IgD-negative memory B cell (primary cell): ENCODE measurements around the gene ARFGEF2. TPM values are rescaled to one million over a fixed set of nuclear protein-coding genes. Genes with fewer than 3 reads are reported as not detected.

Experiments used
- H3K27ac Mint-ChIP-seq, 3 donors: one replicate each; pipeline ENCODE4 v1.8.0; 2020 to 2022; ENCODE audit warnings: mild to moderate bottlenecking in 3 of 3, mixed read lengths in 3 of 3, moderate library complexity in 1 of 3
- H3K27me3 Mint-ChIP-seq: one replicate; pipeline ENCODE4 v1.8.0; 2021; ENCODE audit warnings: mixed read lengths
- H3K36me3 Mint-ChIP-seq: one replicate; pipeline ENCODE4 v1.8.0; 2020; ENCODE audit warnings: mild to moderate bottlenecking, mixed read lengths
- H3K4me1 Mint-ChIP-seq, 3 donors: one replicate each; pipeline ENCODE4 v1.8.0; 2020 to 2022; ENCODE audit warnings: mixed read lengths in 3 of 3, mild to moderate bottlenecking in 1 of 3
- H3K4me3 Mint-ChIP-seq, 4 donors: one replicate each; pipeline ENCODE4 v1.8.0; 2020 to 2022; ENCODE audit warnings: mild to moderate bottlenecking in 4 of 4, mixed read lengths in 4 of 4, moderate library complexity in 3 of 4
- H3K9me3 Mint-ChIP-seq, 3 donors: one replicate each; pipeline ENCODE4 v1.8.0; 2020 to 2021; ENCODE audit warnings: mixed read lengths in 3 of 3, mild to moderate bottlenecking in 1 of 3
- polyA plus RNA-seq: library from polyadenylated mRNA; unstranded; fragments of 300-500 nt; fragmentation: Illumina TruSeq; gene quantifications from one replicate; pipeline ENCODE4 v1.2.3, GENCODE V29; 2021

Gene ARFGEF2
- polyA plus RNA-seq, 1 donor from 2014 or later = 8.5 TPM

DNA sequence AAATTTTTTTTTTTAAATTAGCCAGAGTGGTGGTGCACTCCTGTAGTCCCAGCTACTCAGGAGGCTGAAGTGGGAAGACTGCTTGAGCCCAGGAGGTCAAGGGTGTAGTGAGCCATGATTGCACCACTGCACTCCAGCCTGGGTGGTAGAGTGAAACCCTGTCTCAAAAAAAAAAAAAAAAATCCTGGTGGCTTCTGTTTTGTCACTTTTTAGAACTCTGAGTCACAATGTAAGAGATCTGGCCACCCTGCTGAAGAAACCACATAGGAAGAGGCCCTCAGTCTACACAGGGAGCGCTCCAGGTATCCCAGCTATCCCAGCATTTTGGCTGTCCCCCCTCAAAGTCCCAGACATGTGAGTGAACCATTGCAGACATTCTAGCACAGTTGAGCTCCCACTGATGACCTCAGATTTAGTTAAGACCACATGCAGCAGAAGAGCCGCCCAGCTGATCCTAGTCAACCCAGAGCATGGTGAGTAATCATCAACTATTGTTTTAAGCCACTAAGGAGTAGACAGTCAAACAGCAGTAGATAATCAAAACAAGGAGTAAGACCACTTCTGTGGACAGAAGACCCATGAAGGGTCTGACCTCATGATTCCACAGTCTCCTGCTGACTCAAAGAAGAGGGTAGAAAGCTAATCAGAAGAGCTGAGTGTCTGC, 12.7 kb upstream of the ARFGEF2 start:
- peaks cover 26 to 34% (median 27%) of the 10 kb centered on the region in 3 donors for H3K4me1 Mint-ChIP-seq
- H3K4me3 Mint-ChIP-seq = peak overlapping the region in 2 of 4 donors; percentile 5 to 60
- no peaks in the 10 kb centered on the region for H3K27me3 Mint-ChIP-seq
- H3K27ac Mint-ChIP-seq = peak overlapping the region in 2 of 3 donors; percentile 52 to 80
- peaks cover 0 to 5% (median 0%) of the 10 kb centered on the region in 3 donors for H3K9me3 Mint-ChIP-seq
- H3K36me3 Mint-ChIP-seq = no peaks in the 10 kb centered on the region

DNA sequence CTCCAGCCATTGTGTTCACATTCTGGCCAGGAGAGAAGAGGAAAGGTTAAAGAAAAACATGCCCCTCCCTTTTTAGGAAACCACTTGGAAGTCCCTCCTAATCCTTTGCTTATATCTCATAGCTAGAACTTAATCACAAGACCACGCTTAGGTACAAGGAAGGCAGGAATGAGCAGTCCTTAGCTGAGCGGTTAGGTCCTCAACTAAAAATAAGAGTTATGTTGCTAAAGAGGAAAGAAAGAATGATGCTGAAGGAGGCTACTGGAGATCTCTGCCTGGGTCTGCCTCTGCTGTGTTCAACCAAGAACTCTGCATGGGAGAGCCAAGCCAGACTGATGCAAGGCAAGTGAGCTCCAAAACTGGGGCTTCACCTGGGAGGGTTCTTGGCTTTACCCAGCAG, 11.6 kb upstream of the ARFGEF2 start:
- H3K36me3 Mint-ChIP-seq = no peaks in the 10 kb centered on the region
- H3K4me1 Mint-ChIP-seq = peaks cover 21 to 33% (median 23%) of the 10 kb centered on the region in 3 donors
- no peaks in the 10 kb centered on the region for H3K27me3 Mint-ChIP-seq
- peaks cover 0 to 5% (median 0%) of the 10 kb centered on the region in 3 donors for H3K9me3 Mint-ChIP-seq
- peak overlapping the region; percentile 3 to 59 (median 47) for H3K27ac Mint-ChIP-seq
- H3K4me3 Mint-ChIP-seq = peak overlapping the region in 1 of 4 donors; percentile 5

DNA sequence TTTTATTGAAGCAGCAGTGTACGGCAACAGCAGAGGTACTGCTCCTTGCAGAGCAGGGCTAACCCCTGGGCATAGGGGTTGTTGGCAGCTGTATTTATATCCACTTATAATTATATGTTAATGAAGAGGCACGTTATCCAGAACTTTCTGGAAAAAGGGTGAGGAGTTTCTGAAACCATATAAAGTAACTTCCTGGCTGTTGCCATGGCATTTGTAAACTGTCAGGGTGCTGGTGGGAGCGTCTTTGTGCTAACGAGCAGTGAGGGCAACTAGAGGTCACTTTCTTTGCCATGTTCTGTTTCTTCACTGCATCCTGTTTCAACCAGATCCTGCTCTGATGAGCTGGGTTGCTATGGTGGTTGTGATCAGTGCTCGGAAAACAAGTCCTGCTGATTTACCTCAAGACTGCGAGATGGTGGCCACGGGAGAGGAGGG, 11.1 kb upstream of the ARFGEF2 start:
- peak overlapping the region; percentile 3 to 97 (median 47) for H3K27ac Mint-ChIP-seq
- H3K36me3 Mint-ChIP-seq = no peaks in the 10 kb centered on the region
- H3K27me3 Mint-ChIP-seq = no peaks in the 10 kb centered on the region
- H3K9me3 Mint-ChIP-seq = peaks cover 0 to 5% (median 0%) of the 10 kb centered on the region in 3 donors
- H3K4me3 Mint-ChIP-seq = no peak overlapping the region
- H3K4me1 Mint-ChIP-seq = peaks cover 16 to 30% (median 21%) of the 10 kb centered on the region in 3 donors

DNA sequence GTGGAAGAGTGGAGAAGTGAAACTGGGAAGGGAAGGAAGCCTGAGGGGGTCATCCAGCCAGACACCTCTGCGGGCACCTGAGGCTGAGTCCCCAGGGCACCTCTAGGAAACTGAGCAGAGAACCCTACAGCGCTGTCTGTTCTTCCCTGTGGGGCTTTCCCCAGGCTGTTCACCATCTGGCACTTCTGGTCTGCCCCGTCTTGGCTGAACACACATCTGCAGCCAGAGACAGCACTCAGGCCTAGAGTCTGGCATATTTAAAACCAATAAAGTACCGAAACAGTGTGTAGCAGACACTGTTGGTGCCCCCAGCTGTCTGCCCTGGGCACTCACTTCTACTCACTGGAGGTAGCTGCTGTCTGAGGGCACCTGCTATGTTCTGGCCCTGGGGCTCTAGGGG, 9.4 kb upstream of the ARFGEF2 start:
- Mint-ChIP-seq H3K9me3 (peaks cover 0 to 5% (median 0%) of the 10 kb centered on the region in 3 donors), H3K4me3 (peak overlapping the region in 3 of 4 donors; percentile 24 to 76 (median 24)), H3K36me3 (no peaks in the 10 kb centered on the region), H3K4me1 (peaks cover 16 to 27% (median 21%) of the 10 kb centered on the region in 3 donors), H3K27me3 (no peaks in the 10 kb centered on the region), H3K27ac (peak overlapping the region; percentile 83 to 97 (median 91))

DNA sequence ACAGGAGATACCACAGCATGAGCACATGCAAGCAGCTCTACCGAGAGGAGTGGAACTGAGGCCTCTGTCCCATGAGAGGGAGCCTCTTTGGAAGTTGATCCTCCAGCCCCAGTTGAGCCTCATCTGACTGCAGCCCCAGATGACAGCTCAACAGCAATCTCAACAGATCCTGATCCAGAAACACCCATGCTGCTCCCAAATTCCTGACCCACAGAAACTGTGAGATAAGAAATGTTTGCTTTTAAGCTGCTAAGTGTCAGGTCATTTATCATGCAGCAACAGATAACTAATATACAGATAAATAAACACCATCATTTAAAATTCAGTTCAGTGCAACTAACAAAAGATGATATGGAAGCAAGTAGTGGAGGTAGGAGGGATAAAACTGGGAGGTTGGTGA, 4.8 kb upstream of the ARFGEF2 start:
- Mint-ChIP-seq H3K36me3 (no peaks in the 10 kb centered on the region), H3K9me3 (no peaks in the 10 kb centered on the region), H3K27ac (peak overlapping the region in 1 of 3 donors; percentile 73), H3K4me3 (peak overlapping the region in 1 of 4 donors; percentile 14), H3K4me1 (peaks cover 10 to 23% (median 16%) of the 10 kb centered on the region in 3 donors), H3K27me3 (no peaks in the 10 kb centered on the region)

DNA sequence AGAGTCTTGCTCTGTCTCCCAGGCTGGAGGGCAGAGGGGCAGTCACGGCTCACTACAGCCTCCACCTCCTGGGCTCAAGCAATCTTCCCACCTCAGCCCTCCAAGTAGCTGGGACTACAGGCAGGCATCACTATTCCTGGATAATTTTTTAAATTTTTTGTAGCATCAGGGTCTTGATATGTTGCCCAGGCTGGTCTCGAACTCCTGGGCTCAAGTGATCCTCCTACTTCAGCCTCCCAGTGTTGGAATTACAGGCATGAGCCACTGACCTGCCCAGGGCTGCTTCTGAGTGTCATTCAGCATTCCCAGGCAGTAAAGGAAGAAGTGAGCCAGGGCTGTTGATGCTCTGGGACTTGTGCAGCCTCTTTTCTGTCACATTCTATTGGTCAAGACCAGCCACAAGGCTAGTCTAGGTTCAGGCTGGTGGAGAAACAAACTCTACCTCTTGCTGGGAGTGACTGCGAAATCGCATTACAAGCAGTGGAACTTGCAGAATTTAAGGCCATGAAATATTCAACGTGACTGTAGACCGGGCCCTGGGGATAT, 2.1 kb upstream of the ARFGEF2 start:
- Mint-ChIP-seq H3K27ac (peak overlapping the region in 1 of 3 donors; percentile 86), H3K27me3 (no peaks in the 10 kb centered on the region), H3K4me1 (peaks cover 12 to 23% (median 21%) of the 10 kb centered on the region in 3 donors), H3K36me3 (no peaks in the 10 kb centered on the region), H3K4me3 (peak overlapping the region in 2 of 4 donors; percentile 12 to 83), H3K9me3 (no peaks in the 10 kb centered on the region)

DNA sequence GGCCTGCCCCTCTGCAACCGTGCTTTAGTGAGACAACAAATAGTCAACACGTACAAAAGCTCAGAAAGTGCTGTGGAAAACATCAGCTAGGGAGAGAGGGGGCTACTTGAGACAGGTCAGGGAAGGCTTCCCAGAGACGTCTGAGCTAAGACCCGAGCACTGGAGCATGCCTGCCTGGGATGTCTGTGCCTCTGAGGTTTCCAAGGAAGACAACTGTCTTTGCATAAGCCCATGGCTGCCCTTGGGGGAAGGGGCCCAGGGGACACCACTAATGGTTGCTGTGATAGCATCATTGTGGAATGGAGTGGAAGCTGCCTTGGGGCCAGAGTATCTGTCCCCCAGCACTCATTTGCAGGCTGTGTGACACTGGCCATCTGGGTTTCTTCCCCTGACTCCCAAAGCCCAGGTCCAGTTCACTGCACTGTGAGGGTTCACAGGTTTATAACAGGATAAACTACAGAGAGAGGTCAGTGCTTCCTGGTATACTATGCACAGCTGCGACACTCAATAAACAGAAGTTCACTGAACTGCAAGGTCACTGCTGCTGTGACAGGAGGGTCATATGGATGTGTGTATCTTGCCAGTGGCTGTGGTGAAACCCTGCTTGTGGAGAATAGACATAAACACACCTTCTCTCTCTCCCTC, 1.5 kb upstream of the ARFGEF2 start:
- Mint-ChIP-seq H3K9me3 (no peaks in the 10 kb centered on the region), H3K4me3 (peak overlapping the region; percentile 83 to 96 (median 92)), H3K27me3 (no peaks in the 10 kb centered on the region), H3K36me3 (no peaks in the 10 kb centered on the region), H3K27ac (peak overlapping the region; percentile 86 to 97 (median 96)), H3K4me1 (peaks cover 18 to 26% (median 26%) of the 10 kb centered on the region in 3 donors)

DNA sequence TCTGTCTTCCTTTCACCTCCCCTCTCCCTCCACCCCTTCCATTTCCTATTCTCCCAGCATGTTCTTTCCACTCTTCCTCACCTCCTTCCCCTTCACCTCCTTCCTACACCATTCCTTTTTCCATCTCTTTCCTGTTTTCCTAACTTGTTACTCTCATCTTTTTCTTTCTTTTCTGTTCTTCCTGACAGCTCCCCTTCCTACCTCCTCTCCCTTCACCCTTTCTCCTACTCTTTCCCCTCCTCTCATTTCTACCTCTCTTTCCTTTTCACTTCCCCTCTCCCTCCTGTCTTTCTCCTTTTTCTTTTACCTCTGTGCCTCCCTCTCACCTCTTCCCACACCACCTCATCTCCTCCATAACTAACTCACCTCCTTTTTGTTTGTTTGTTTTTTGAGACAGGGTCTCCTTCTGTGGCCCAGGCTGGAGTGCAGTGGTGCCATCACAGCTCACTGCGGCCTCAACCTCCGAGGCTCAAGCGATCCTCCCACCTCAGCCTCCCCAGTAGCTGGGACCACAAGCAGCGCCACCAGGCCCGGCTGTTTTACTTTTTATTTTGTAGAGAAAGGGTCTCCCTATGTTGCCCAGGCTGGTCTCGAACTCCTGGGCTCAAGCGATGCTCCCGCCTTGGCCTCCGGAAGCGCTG, 864 bp upstream of the ARFGEF2 start:
- Mint-ChIP-seq H3K4me3 (peak overlapping the region; percentile 83 to 96 (median 94)), H3K9me3 (no peaks in the 10 kb centered on the region), H3K27me3 (no peaks in the 10 kb centered on the region), H3K27ac (peak overlapping the region; percentile 86 to 97 (median 96)), H3K4me1 (peaks cover 21 to 29% (median 27%) of the 10 kb centered on the region in 3 donors), H3K36me3 (no peaks in the 10 kb centered on the region)

DNA sequence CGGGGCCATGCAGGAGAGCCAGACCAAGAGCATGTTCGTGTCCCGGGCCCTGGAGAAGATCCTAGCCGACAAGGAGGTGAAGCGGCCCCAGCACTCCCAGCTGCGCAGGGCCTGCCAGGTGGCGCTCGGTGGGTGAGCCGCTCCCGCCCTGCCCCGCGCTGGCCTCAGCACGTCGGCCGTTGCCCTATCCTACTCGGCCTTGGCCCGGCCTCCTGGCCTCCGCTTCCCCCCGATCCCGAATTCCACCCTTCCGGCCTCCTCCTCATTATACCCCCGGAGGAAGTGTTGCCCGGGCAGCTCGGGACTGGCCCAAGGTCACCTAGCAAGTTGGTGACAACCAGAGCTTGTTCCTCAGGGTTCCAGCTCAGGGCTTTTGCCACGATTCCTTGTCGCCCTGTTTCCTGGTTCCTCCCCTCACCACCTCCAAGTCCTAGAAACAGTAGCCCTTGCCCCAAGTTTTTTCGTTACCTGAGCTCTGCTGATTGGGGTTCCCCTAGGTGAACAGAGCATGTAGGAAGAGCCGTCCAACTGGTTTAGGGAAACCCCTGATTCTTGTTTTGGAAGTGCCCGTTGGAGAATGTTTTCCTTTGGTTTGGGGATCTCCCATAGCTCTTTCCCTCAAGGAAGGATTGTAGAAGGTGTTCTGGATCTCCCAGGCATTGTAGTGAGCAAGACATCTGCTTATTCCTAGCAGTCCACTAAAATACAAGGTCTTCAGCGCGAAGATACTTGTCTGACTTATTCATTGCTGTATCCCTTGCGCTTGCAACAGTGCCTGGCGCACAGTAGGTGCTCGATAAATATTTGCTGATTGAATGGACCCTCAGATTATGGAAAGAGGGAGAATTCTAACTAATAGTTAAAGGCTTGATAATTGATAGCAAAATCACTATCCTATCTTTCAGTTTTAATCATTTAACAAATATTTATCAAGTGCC, 641 bp downstream of the ARFGEF2 start:
- no peaks in the 10 kb centered on the region for H3K36me3 Mint-ChIP-seq
- no peaks in the 10 kb centered on the region for H3K9me3 Mint-ChIP-seq
- H3K27me3 Mint-ChIP-seq = no peaks in the 10 kb centered on the region
- peak overlapping the region; percentile 84 to 98 (median 97) for H3K27ac Mint-ChIP-seq
- peak overlapping the region; percentile 83 to 98 (median 94) for H3K4me3 Mint-ChIP-seq
- peaks cover 36 to 43% (median 37%) of the 10 kb centered on the region in 3 donors for H3K4me1 Mint-ChIP-seq

DNA sequence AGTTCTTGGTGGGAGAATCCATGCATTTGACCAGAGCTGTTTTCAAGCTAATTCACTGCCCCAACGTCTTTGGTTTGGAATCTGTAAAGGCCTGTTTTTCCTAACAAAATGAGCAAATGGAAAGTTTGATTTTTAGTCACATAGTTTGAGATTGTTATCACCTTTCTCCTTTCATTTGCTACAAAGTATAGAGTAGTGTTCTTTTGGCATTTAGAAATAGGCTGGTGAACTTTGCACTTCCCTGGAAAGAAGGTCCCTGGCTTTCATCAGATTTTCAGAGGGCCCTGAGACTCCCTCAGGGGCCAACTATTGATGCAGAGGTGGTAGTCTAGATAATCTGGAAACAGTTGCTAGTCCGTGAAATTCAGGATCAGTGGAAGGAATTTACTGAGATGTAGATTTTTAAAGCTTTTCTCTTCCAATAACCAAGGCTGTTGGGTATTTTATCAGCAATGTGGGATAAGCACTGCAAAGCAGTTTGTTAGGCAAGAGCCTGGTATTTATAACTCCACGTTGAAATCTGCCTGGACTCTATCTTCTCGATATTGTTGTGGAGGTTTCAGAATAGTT, 1.7 kb downstream of the ARFGEF2 start:
- no peaks in the 10 kb centered on the region for H3K36me3 Mint-ChIP-seq
- H3K27ac Mint-ChIP-seq = peak overlapping the region; percentile 84 to 98 (median 94)
- peaks cover 37 to 46% (median 38%) of the 10 kb centered on the region in 3 donors for H3K4me1 Mint-ChIP-seq
- no peaks in the 10 kb centered on the region for H3K27me3 Mint-ChIP-seq
- H3K9me3 Mint-ChIP-seq = no peaks in the 10 kb centered on the region
- peak overlapping the region; percentile 76 to 98 (median 86) for H3K4me3 Mint-ChIP-seq

DNA sequence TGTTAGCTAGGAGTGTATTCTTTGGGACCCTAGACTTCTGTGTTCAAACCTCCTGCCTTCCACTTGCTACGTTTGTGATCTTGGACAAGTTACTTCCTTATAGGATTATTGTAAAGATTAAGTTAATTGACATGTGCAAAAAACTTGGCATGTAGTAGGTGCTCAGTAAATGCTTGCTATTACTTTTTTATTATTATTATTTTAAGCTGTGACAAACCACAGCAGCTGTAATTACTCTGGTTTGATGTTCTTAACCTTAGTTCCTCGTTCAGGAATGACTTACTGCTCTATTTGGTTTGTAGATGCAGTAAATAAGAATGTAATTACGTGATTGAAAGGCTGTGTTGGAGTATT, 3.2 kb downstream of the ARFGEF2 start:
- Mint-ChIP-seq H3K4me1 (peaks cover 37 to 48% (median 40%) of the 10 kb centered on the region in 3 donors), H3K27ac (peak overlapping the region; percentile 84 to 98 (median 94)), H3K36me3 (no peaks in the 10 kb centered on the region), H3K27me3 (no peaks in the 10 kb centered on the region), H3K4me3 (peak overlapping the region; percentile 76 to 98 (median 86)), H3K9me3 (no peaks in the 10 kb centered on the region)

DNA sequence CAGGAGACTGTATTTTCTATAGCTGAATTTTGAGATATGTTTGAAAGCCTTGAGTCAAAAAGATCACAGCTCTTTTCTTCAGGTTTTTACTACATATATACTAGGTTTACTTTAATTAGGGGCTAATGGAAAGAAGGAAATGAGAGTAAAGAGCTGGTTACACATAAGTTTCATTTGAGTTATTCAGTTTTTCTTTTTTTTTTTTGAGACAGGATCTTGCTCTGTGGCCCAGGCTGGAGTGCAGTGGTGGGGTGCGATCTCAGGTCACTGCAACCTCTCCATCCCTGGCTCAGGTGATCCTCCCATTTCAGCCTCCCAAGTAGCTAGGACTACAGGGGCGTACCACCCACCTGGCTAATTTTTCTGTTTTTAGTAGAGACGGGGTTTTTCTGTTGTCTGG, 4.8 kb downstream of the ARFGEF2 start:
- Mint-ChIP-seq H3K36me3 (no peaks in the 10 kb centered on the region), H3K27ac (peak overlapping the region in 2 of 3 donors; percentile 74 to 83), H3K4me1 (peaks cover 37 to 45% (median 37%) of the 10 kb centered on the region in 3 donors), H3K27me3 (no peaks in the 10 kb centered on the region), H3K9me3 (no peaks in the 10 kb centered on the region), H3K4me3 (peak overlapping the region in 3 of 4 donors; percentile 34 to 83 (median 60))

DNA sequence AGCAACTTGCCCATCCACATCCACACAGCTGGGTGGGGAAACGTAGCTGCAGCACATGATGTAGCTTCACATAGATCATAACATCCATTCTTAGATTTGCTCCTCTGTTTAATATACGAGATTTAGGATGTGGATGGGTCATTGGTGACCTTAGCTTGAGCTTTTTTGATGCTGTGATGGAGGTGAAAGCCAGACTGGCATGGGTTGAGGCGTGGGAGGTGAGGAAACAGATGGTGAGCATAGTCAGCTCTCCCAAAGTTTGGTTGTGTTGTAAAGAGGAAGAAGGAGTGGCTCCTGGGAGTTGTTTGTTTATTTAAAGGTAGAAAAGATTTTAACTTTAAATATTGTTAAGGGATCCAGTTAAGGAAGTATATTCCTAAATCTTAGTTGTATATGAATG, 5.3 kb downstream of the ARFGEF2 start:
- Mint-ChIP-seq H3K4me3 (peak overlapping the region in 1 of 4 donors; percentile 87), H3K36me3 (no peaks in the 10 kb centered on the region), H3K4me1 (peaks cover 37 to 45% (median 37%) of the 10 kb centered on the region in 3 donors), H3K9me3 (no peaks in the 10 kb centered on the region), H3K27me3 (no peaks in the 10 kb centered on the region), H3K27ac (peak overlapping the region in 2 of 3 donors; percentile 74 to 83)
